Measurements from ENCODE around the gene HAND2.
A peak's percentile ranks its signal among the peaks of the same experiment; 100 is the strongest.

HAND2 gene

DNA sequence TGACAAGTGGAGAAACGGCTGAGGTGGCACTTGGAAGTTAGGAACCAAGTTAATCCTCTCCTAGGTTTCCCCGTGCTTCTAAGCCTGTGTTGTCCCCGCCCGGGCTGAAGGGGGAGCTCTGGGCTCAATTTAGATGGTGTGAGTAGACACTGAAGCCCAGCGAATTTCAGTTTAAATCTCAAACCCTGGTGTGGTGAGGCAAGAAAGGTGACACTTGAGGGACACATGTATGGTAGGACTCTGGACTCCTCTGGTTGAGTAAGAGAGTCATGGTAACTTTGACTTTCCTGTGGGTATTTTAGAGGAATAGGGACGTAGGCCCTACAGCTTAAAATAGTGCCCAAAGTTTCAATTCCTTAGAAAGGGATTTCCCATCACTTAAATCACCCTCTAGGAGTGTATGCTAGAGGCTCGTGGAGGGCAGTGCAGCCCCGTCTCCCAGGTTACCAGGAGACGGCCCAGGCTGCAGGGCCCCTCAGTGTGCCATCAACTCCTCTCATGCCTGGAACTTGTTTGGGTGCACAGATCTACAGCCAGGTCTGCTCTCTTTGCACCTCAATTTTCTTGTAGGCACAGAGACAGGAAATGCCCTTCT lies 24.0 kb downstream of the HAND2 start:
- TF ChIP-seq BHLHE40 (IDR thresholded peaks at IDR 0.05; ENCODE audit: borderline replicate concordance) = no peak
- no peak for TF ChIP-seq FOXA1 (IDR thresholded peaks at IDR 0.05)
- TF ChIP-seq ZNF384 (IDR thresholded peaks at IDR 0.05) = no peak
- no peak for TF ChIP-seq TARDBP (IDR thresholded peaks at IDR 0.05)
- TF ChIP-seq LEF1 (IDR thresholded peaks at IDR 0.05; ENCODE audit: borderline replicate concordance) = no peak
- ChIA-PET CTCF (interaction anchor here (0.5 to 1.8 kb wide), 13 partner anchors 10 to 608 kb away, joined by 3 to 13 read pairs (median 3); no protein-coding TSS in a partner anchor), POLR2A (no interaction called here)
- peak; percentile 75 for DNase-seq (ENCODE audit: extremely low spot score)

DNA sequence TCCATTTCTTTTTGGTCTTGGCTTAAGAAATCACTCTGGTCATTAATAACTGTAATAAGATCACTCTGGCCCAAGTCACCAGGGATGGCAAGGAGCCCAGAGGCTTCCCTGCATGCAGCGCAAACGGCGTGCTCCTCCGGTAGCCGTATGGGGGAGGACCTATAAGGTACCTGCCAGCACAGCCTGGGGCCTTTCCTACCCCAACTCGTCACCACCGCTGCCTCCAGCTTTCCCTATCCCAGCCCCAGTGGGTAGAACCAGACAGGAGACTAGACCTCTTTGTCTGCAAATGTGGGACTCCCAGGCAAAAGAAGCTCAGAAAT lies 25.9 kb downstream of the HAND2 start:
- ChIA-PET CTCF (interaction anchor here (0.6 to 2.1 kb wide), 2 partner anchors 10 to 48 kb away, joined by 4 to 9 read pairs; no protein-coding TSS in a partner anchor), POLR2A (no interaction called here)
- TF ChIP-seq LEF1 (IDR thresholded peaks at IDR 0.05; ENCODE audit: borderline replicate concordance) (no peak), FOXK2 (IDR thresholded peaks at IDR 0.05) (no peak), CTBP1 (IDR thresholded peaks at IDR 0.05; ENCODE audit: borderline replicate concordance) (no peak), FOXA1 (IDR thresholded peaks at IDR 0.05) (no peak), TARDBP (IDR thresholded peaks at IDR 0.05) (no peak), ZNF384 (IDR thresholded peaks at IDR 0.05) (no peak), NFRKB (IDR thresholded peaks at IDR 0.05) (no peak), ARNT (IDR thresholded peaks at IDR 0.05) (no peak), HDGF (IDR thresholded peaks at IDR 0.05; ENCODE audit: borderline replicate concordance) (no peak)
- TF ChIP-seq, protein P1, sequence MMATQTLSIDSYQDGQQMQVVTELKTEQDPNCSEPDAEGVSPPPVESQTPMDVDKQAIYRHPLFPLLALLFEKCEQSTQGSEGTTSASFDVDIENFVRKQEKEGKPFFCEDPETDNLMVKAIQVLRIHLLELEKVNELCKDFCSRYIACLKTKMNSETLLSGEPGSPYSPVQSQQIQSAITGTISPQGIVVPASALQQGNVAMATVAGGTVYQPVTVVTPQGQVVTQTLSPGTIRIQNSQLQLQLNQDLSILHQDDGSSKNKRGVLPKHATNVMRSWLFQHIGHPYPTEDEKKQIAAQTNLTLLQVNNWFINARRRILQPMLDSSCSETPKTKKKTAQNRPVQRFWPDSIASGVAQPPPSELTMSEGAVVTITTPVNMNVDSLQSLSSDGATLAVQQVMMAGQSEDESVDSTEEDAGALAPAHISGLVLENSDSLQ (IDR thresholded peaks at IDR 0.05) = no peak
- DNase-seq (ENCODE audit: extremely low spot score) = no peak

- TF ChIP-seq FOXK2 (IDR thresholded peaks at IDR 0.05) = no peak
- TF ChIP-seq ELF4 (IDR thresholded peaks at IDR 0.05) = no peak
- TF ChIP-seq, protein P1 (IDR thresholded peaks at IDR 0.05) = no peak
- no peak for TF ChIP-seq ARNT (IDR thresholded peaks at IDR 0.05)
- no peak for TF ChIP-seq FOXM1 (IDR thresholded peaks at IDR 0.05; ENCODE audit: borderline replicate concordance)
- no peak for TF ChIP-seq TARDBP (IDR thresholded peaks at IDR 0.05)
- TF ChIP-seq CTBP1 (IDR thresholded peaks at IDR 0.05; ENCODE audit: borderline replicate concordance) = no peak
- ChIA-PET POLR2A (no interaction called here), CTCF (interaction anchor here (0.6 to 2.1 kb wide), 3 partner anchors 9 to 815 kb away, joined by 4 to 9 read pairs (median 4); no protein-coding TSS in a partner anchor)
- DNase-seq (ENCODE audit: extremely low spot score) = no peak
These were observed 26.5 kb downstream of the HAND2 start for GRCh38 chr4:173503330-173504180.

GRCh38 chr4:173502282-173502681 lies 27.7 kb downstream of the HAND2 start:
- POLR2A ChIA-PET = no interaction called here
- CTCF ChIA-PET = no interaction called here
- no peak for TF ChIP-seq ZNF384 (IDR thresholded peaks at IDR 0.05)
- TF ChIP-seq FOXA1 (IDR thresholded peaks at IDR 0.05) = no peak
- TF ChIP-seq CTBP1 (IDR thresholded peaks at IDR 0.05; ENCODE audit: borderline replicate concordance) = no peak
- no peak for TF ChIP-seq BHLHE40 (IDR thresholded peaks at IDR 0.05; ENCODE audit: borderline replicate concordance)
- TF ChIP-seq HDGF (IDR thresholded peaks at IDR 0.05; ENCODE audit: borderline replicate concordance) = no peak
- TF ChIP-seq L3MBTL2 (conservative IDR thresholded peaks at IDR 0.05) = no peak
- DNase-seq (ENCODE audit: extremely low spot score) = no peak

- POLR2A ChIA-PET = no interaction called here
- TF ChIP-seq, protein P1 (IDR thresholded peaks at IDR 0.05) = no peak
- TF ChIP-seq ARNT (IDR thresholded peaks at IDR 0.05) (no peak), ELF4 (IDR thresholded peaks at IDR 0.05) (no peak), SP1 (IDR thresholded peaks at IDR 0.05) (no peak), TARDBP (IDR thresholded peaks at IDR 0.05) (no peak), L3MBTL2 (conservative IDR thresholded peaks at IDR 0.05) (no peak), ZNF384 (IDR thresholded peaks at IDR 0.05) (no peak), SUZ12 (IDR thresholded peaks at IDR 0.05) (no peak)
- DNase-seq (ENCODE audit: extremely low spot score) = no peak
- CTCF ChIA-PET = no interaction called here
These were observed 28.4 kb downstream of the HAND2 start for GRCh38 chr4:173501592-173502150.

- no peak for DNase-seq (ENCODE audit: extremely low spot score)
- ChIA-PET POLR2A (no interaction called here), CTCF (no interaction called here)
- TF ChIP-seq SUZ12 (IDR thresholded peaks at IDR 0.05) = no peak
- no peak for TF ChIP-seq SP1 (IDR thresholded peaks at IDR 0.05)
These were observed 29.0 kb downstream of the HAND2 start for GRCh38 chr4:173500841-173501591.
